ENCODE measurements around the gene SULT2B1. TPM values are rescaled to one million over a fixed set of nuclear protein-coding genes. Genes with fewer than 3 reads are reported as not detected.

The SULT2B1 gene
- total RNA-seq, 2 experiments from 2014 or later: not detected

DNA sequence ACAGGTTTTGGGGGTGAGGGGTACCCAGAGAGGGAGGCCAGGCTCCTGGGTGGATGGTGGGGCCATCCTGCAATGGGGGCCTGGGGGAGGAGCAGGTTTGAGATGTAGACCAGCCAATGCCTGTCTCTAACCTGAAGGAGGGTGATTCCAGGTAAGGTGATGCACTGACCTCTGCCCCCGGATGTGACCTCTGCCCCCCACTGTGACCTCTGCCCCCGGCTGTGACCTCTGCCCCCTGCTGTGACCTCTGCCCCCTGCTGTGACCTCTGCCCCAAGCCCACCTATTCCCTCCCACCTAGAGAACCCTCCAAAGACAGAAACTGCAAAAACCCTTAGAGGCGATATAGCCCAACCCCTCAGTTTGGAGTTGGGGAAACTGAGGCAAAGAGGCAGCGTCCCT, 44.3 kb downstream of the SULT2B1 start:
- intact Hi-C loops (cut with DNase I, micrococcal nuclease): no loop called here
- Histone ChIP-seq H3K4me3 (ENCODE audit: low read length) (peak overlapping the region; percentile 55), H3K27me3 (ENCODE audit: control insufficient read depth in 1 of 2, insufficient read depth in 2 of 2, low read length in 2 of 2) (no peaks in the 10 kb centered on the region), H3K9me3 (ENCODE audit: control insufficient read depth in 1 of 2, insufficient read depth in 1 of 2, low read length in 2 of 2) (no peaks in the 10 kb centered on the region), H3K4me1 (ENCODE audit: insufficient read depth, low read length) (peaks cover 35% of the 10 kb centered on the region), H3K36me3 (ENCODE audit: insufficient read depth, low read length) (no peaks in the 10 kb centered on the region), H3K27ac (ENCODE audit: low read depth in 1 of 2, low read length in 2 of 2) (peak overlapping the region in 1 of 2 donors; percentile 50)
- Mint-ChIP-seq H3K4me3 (no peak overlapping the region), H3K27me3 (no peaks in the 10 kb centered on the region), H3K4me1 (ENCODE audit: low read depth) (peaks cover 10% of the 10 kb centered on the region), H3K9me3 (no peaks in the 10 kb centered on the region), H3K27ac (peak overlapping the region; percentile 88), H3K36me3 (ENCODE audit: low read depth) (no peaks in the 10 kb centered on the region)
- ATAC-seq (ENCODE audit: poor library complexity) (no peak), DNase-seq (no peak)
- ChIA-PET POLR2A (no interaction called here), CTCF (no interaction called here)
- TF ChIP-seq, protein P1, sequence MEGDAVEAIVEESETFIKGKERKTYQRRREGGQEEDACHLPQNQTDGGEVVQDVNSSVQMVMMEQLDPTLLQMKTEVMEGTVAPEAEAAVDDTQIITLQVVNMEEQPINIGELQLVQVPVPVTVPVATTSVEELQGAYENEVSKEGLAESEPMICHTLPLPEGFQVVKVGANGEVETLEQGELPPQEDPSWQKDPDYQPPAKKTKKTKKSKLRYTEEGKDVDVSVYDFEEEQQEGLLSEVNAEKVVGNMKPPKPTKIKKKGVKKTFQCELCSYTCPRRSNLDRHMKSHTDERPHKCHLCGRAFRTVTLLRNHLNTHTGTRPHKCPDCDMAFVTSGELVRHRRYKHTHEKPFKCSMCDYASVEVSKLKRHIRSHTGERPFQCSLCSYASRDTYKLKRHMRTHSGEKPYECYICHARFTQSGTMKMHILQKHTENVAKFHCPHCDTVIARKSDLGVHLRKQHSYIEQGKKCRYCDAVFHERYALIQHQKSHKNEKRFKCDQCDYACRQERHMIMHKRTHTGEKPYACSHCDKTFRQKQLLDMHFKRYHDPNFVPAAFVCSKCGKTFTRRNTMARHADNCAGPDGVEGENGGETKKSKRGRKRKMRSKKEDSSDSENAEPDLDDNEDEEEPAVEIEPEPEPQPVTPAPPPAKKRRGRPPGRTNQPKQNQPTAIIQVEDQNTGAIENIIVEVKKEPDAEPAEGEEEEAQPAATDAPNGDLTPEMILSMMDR (IDR thresholded peaks at IDR 0.05): no peak

DNA sequence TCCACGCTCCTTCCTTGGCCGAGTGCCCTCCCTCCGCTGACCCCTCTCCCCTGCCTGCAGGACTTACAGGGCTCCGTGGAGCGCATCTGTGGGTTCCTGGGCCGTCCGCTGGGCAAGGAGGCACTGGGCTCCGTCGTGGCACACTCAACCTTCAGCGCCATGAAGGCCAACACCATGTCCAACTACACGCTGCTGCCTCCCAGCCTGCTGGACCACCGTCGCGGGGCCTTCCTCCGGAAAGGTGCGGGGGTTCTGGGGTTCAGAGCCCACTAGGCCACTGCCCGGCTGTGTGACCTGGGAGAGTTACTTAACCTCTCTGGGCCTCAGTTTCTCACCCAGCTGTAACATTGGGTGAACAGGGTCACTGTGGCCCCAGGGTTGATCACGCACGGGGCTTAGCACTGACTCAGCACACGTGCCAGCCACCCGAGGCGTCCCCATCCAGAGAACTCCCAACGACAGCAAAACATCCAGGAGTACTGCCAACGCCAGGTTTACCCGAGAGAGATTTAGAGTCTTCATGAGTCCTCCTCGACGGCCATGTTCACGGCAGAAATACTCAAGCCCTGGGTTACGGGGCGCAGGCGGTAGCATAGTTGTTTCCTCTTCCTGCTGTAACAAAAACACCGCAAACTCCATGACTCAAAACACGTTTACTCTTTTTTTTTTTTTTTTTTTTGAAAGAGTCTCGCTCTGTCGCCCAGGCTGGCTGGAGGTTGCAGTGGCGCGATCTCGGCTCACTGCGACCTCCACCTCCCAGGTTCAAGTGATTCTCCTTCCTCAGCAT, 44.9 kb downstream of the SULT2B1 start:
- POLR2A ChIA-PET: no interaction called here
- TF ChIP-seq, protein P1 (IDR thresholded peaks at IDR 0.05): no peak
- intact Hi-C loops (cut with DNase I, micrococcal nuclease): no loop called here
- Histone ChIP-seq H3K36me3 (ENCODE audit: insufficient read depth, low read length) (no peaks in the 10 kb centered on the region), H3K4me3 (ENCODE audit: low read length) (peak overlapping the region; percentile 55), H3K4me1 (ENCODE audit: insufficient read depth, low read length) (peaks cover 35% of the 10 kb centered on the region), H3K27me3 (ENCODE audit: control insufficient read depth in 1 of 2, insufficient read depth in 2 of 2, low read length in 2 of 2) (no peaks in the 10 kb centered on the region), H3K9me3 (ENCODE audit: control insufficient read depth in 1 of 2, insufficient read depth in 1 of 2, low read length in 2 of 2) (no peaks in the 10 kb centered on the region), H3K27ac (ENCODE audit: low read depth in 1 of 2, low read length in 2 of 2) (peak overlapping the region; percentile 50 to 61)
- Mint-ChIP-seq H3K4me3 (peak overlapping the region; percentile 80), H3K27me3 (no peaks in the 10 kb centered on the region), H3K4me1 (ENCODE audit: low read depth) (peaks cover 10% of the 10 kb centered on the region), H3K27ac (peak overlapping the region; percentile 88), H3K36me3 (ENCODE audit: low read depth) (no peaks in the 10 kb centered on the region), H3K9me3 (no peaks in the 10 kb centered on the region)
- DNase-seq (peak in 12 of 14 experiments; percentile 29 to 84 (median 46)), ATAC-seq (ENCODE audit: poor library complexity) (peak; percentile 94)
- CTCF ChIA-PET: interaction anchor here (0.7 to 1.0 kb wide), 2 partner anchors 9 to 12 kb away, joined by 3 to 4 read pairs; no protein-coding TSS in a partner anchor

GRCh38 chr19:48598996-48599700, 47.2 kb downstream of the SULT2B1 start:
- Mint-ChIP-seq H3K36me3 (ENCODE audit: low read depth) (no peaks in the 10 kb centered on the region), H3K27me3 (no peaks in the 10 kb centered on the region), H3K9me3 (no peaks in the 10 kb centered on the region), H3K27ac (peak overlapping the region; percentile 42), H3K4me1 (ENCODE audit: low read depth) (peaks cover 10% of the 10 kb centered on the region), H3K4me3 (no peak overlapping the region)
- Histone ChIP-seq H3K36me3 (ENCODE audit: insufficient read depth, low read length) (no peaks in the 10 kb centered on the region), H3K4me1 (ENCODE audit: insufficient read depth, low read length) (peaks cover 26% of the 10 kb centered on the region), H3K4me3 (ENCODE audit: low read length) (no peak overlapping the region), H3K9me3 (ENCODE audit: control insufficient read depth in 1 of 2, insufficient read depth in 1 of 2, low read length in 2 of 2) (no peaks in the 10 kb centered on the region), H3K27me3 (ENCODE audit: control insufficient read depth in 1 of 2, insufficient read depth in 2 of 2, low read length in 2 of 2) (no peaks in the 10 kb centered on the region), H3K27ac (ENCODE audit: low read depth in 1 of 2, low read length in 2 of 2) (no peak overlapping the region)
- ChIA-PET CTCF (no interaction called here), POLR2A (no interaction called here)
- intact Hi-C loops (cut with DNase I, micrococcal nuclease): no loop called here
- TF ChIP-seq, protein P1 (IDR thresholded peaks at IDR 0.05): no peak
- DNase-seq (peak in 1 of 14 experiments; percentile 10), ATAC-seq (ENCODE audit: poor library complexity) (no peak)
